CD4-positive, CD25-positive, alpha-beta regulatory T cell (primary cell): ENCODE results near the gene XPR1. TPM values are rescaled to one million over a fixed set of nuclear protein-coding genes. Genes with fewer than 3 reads are reported as not detected.
A peak's percentile ranks its signal among the peaks of the same experiment; 100 is the strongest.

Experiments used
- ATAC-seq, 2 donors: fragments of 150-1000 bp; cut with Tn5 transposase; one replicate each; pipeline ENCODE4 v1.10.0; 2021; ENCODE audit warnings: low read depth in 2 of 2, moderate number of reproducible peaks in 2 of 2, moderate library complexity in 1 of 2
- DNase-seq, 3 donors: peaks; one replicate each; pipeline versions ENCODE4 v3.0.0 to v3.0.0-alpha.2; 2012 to 2022; ENCODE audit warnings: mixed read lengths in 1 of 3
- H3K27ac ChIP-seq: one replicate; pipeline ENCODE4 v1.7.0; 2013; ENCODE audit warnings: mild to moderate bottlenecking, low read length; ENCODE audit not compliant: insufficient read depth, poor library complexity, severe bottlenecking
- H3K27me3 ChIP-seq: one replicate; pipeline ENCODE4 v1.7.0; 2013; ENCODE audit warnings: low read length; ENCODE audit not compliant: control insufficient read depth, insufficient read depth
- H3K36me3 ChIP-seq: one replicate; pipeline ENCODE4 v1.7.0; 2013; ENCODE audit warnings: mild to moderate bottlenecking, low read length, moderate library complexity; ENCODE audit not compliant: control insufficient read depth, insufficient read depth
- H3K4me1 ChIP-seq: 2 replicates; pipeline ENCODE4 v1.7.0; 2013; ENCODE audit warnings: mild to moderate bottlenecking, low read length; ENCODE audit not compliant: insufficient read depth, control insufficient read depth, poor library complexity, severe bottlenecking
- H3K4me3 ChIP-seq: one replicate; pipeline ENCODE4 v1.7.0; 2013; ENCODE audit warnings: low read depth, mild to moderate bottlenecking, low read length, moderate library complexity
- H3K9me3 ChIP-seq, 2 experiments: 1 replicate in 1 of 2; 2 replicates in 1 of 2; pipeline ENCODE4 v1.7.0; 2013; ENCODE audit warnings: low read length in 2 of 2, mild to moderate bottlenecking in 1 of 2, moderate library complexity in 1 of 2; ENCODE audit not compliant: control insufficient read depth in 2 of 2
- H3K27ac Mint-ChIP-seq, 3 donors: one replicate each; pipeline ENCODE4 v1.8.0; 2020 to 2022; ENCODE audit warnings: mild to moderate bottlenecking in 3 of 3, mixed read lengths in 3 of 3, moderate library complexity in 2 of 3
- H3K27me3 Mint-ChIP-seq: one replicate; pipeline ENCODE4 v1.8.0; 2022; ENCODE audit warnings: mild to moderate bottlenecking, mixed read lengths
- H3K36me3 Mint-ChIP-seq: one replicate; pipeline ENCODE4 v1.8.0; 2020; ENCODE audit warnings: mixed read lengths
- H3K4me1 Mint-ChIP-seq, 4 donors: one replicate each; pipeline ENCODE4 v1.8.0; 2020 to 2022; ENCODE audit warnings: mixed read lengths in 4 of 4, mild to moderate bottlenecking in 1 of 4
- H3K4me3 Mint-ChIP-seq, 4 donors: one replicate each; pipeline ENCODE4 v1.8.0; 2020 to 2022; ENCODE audit warnings: mild to moderate bottlenecking in 4 of 4, mixed read lengths in 4 of 4, moderate library complexity in 3 of 4
- H3K9me3 Mint-ChIP-seq, 7 donors: one replicate each; pipeline ENCODE4 v1.8.0; 2020 to 2022; ENCODE audit warnings: mixed read lengths in 7 of 7, mild to moderate bottlenecking in 3 of 7, moderate library complexity in 2 of 7
- polyA plus RNA-seq, 4 donors: library from polyadenylated mRNA; unstranded; fragments of 300-500 nt; fragmentation: Illumina TruSeq; gene quantifications; one replicate each; pipeline ENCODE4 v1.2.3, GENCODE V29; 2021
- total RNA-seq: library from RNA; stranded (reverse); gene quantifications from one replicate; pipeline ENCODE4 v1.2.3, GENCODE V29; 2022

Gene XPR1
- total and polyA plus RNA-seq, 5 donors from 2014 or later: 6.4 to 24.2 (median 11.1) TPM

DNA sequence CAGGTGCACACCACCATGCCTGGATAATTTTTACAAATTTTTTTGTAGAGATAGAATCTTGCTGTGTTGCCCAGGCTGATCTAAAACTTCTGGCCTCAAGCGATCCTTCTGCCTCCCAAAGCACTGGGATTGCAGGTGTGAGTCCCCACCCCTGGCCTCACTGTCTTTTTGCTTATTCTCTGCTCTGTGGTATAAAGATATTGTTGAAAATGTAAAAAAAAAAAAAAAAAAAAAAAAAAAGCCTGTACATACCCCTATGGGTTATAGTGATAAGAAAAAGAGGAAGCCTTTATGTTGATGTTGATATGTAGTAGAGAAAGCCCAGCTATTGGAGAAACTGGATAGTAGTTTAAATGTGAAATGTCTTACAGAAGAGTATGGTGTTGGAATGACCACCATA lies 125.8 kb downstream of the XPR1 start:
- no peak overlapping the region for H3K27ac Mint-ChIP-seq
- ATAC-seq (no peak), DNase-seq (no peak)
- H3K9me3 ChIP-seq: no peaks in the 10 kb centered on the region
- H3K4me1 Mint-ChIP-seq: peaks cover 0 to 7% (median under 1%) of the 10 kb centered on the region in 4 donors
- no peaks in the 10 kb centered on the region for H3K36me3 ChIP-seq
- no peak overlapping the region for H3K4me3 ChIP-seq
- H3K9me3 Mint-ChIP-seq: peaks cover 0 to 4% (median 0%) of the 10 kb centered on the region in 7 donors
- H3K27me3 ChIP-seq: no peaks in the 10 kb centered on the region
- H3K27ac ChIP-seq: no peak overlapping the region
- no peaks in the 10 kb centered on the region for H3K27me3 Mint-ChIP-seq
- no peak overlapping the region for H3K4me3 Mint-ChIP-seq
- peaks cover 4% of the 10 kb centered on the region for H3K36me3 Mint-ChIP-seq
- no peaks in the 10 kb centered on the region for H3K4me1 ChIP-seq

DNA sequence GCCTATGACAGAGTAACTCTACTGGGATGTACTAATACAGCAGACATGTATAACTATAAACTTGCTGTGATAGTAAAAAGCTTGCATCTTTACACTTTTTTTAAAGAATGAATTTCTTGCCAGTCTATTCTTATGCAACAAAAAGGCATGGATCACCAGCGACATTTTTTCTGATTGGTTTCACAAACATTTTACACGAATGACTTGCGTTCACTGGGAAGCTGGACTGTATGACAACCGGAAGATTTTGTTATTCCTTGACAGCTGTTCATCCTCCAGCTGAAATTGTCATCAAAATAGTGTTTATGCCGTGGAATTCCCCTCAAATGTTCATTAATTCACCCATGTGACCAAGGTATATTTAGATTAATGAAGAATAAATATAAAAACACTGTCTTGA lies 131.0 kb downstream of the XPR1 start:
- Histone ChIP-seq H3K27me3 (no peaks in the 10 kb centered on the region), H3K27ac (no peak overlapping the region), H3K36me3 (no peaks in the 10 kb centered on the region), H3K9me3 (no peaks in the 10 kb centered on the region), H3K4me3 (no peak overlapping the region), H3K4me1 (no peaks in the 10 kb centered on the region)
- ATAC-seq: no peak
- Mint-ChIP-seq H3K4me3 (no peak overlapping the region), H3K36me3 (peaks cover 5% of the 10 kb centered on the region), H3K27me3 (no peaks in the 10 kb centered on the region), H3K4me1 (peaks cover 3 to 9% (median 5%) of the 10 kb centered on the region in 4 donors), H3K9me3 (peaks cover 0 to 3% (median 0%) of the 10 kb centered on the region in 7 donors), H3K27ac (no peak overlapping the region)
- no peak for DNase-seq

GRCh38 chr1:180765151-180765550 lies 133.3 kb downstream of the XPR1 start:
- no peaks in the 10 kb centered on the region for H3K9me3 ChIP-seq
- H3K27me3 ChIP-seq: no peaks in the 10 kb centered on the region
- no peak overlapping the region for H3K4me3 ChIP-seq
- Mint-ChIP-seq H3K9me3 (peaks cover 0 to 6% (median 0%) of the 10 kb centered on the region in 7 donors), H3K4me3 (no peak overlapping the region), H3K27me3 (no peaks in the 10 kb centered on the region), H3K36me3 (peaks cover 10% of the 10 kb centered on the region), H3K27ac (peak overlapping the region in 1 of 3 donors; percentile 45), H3K4me1 (peaks cover 4 to 18% (median 12%) of the 10 kb centered on the region in 4 donors)
- H3K4me1 ChIP-seq: no peaks in the 10 kb centered on the region
- no peak overlapping the region for H3K27ac ChIP-seq
- ATAC-seq: no peak
- no peak for DNase-seq
- no peaks in the 10 kb centered on the region for H3K36me3 ChIP-seq

DNA sequence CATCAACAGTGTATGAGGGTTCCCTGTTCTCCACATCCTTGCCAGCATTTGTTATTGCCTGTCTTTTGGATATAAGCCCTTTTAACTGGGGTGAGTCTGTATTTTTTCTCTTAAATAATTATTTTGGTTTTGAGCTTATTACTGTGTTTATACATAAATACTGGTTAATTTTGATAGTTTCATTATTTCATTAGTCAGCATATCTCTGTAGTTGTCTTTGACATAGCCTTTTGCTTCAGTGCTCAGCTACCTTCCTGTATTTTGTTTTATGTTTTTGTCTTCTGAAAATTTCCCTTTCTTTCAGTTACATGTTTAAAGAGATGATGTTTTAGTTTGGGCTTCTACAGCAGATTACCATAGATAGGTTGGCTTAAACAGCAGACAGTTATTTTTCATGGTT lies 138.1 kb downstream of the XPR1 start:
- Mint-ChIP-seq H3K27ac (peak overlapping the region in 1 of 3 donors; percentile 54), H3K36me3 (peaks cover 21% of the 10 kb centered on the region), H3K27me3 (no peaks in the 10 kb centered on the region), H3K4me3 (no peak overlapping the region), H3K4me1 (peaks cover 0 to 35% (median 27%) of the 10 kb centered on the region in 4 donors), H3K9me3 (peaks cover 0 to 3% (median 0%) of the 10 kb centered on the region in 7 donors)
- Histone ChIP-seq H3K36me3 (no peaks in the 10 kb centered on the region), H3K27me3 (no peaks in the 10 kb centered on the region), H3K4me1 (no peaks in the 10 kb centered on the region), H3K27ac (no peak overlapping the region), H3K4me3 (no peak overlapping the region), H3K9me3 (no peaks in the 10 kb centered on the region)
- ATAC-seq (no peak), DNase-seq (no peak)

GRCh38 chr1:180773210-180773865 lies 141.5 kb downstream of the XPR1 start:
- Mint-ChIP-seq H3K9me3 (peaks cover 0 to 3% (median 0%) of the 10 kb centered on the region in 7 donors), H3K27me3 (no peaks in the 10 kb centered on the region), H3K4me3 (no peak overlapping the region), H3K4me1 (peaks cover 0 to 38% (median 24%) of the 10 kb centered on the region in 4 donors), H3K36me3 (peaks cover 16% of the 10 kb centered on the region), H3K27ac (peak overlapping the region in 1 of 3 donors; percentile 15)
- no peaks in the 10 kb centered on the region for H3K9me3 ChIP-seq
- no peak overlapping the region for H3K27ac ChIP-seq
- DNase-seq (no peak), ATAC-seq (no peak)
- H3K4me1 ChIP-seq: no peaks in the 10 kb centered on the region
- H3K4me3 ChIP-seq: no peak overlapping the region
- H3K36me3 ChIP-seq: no peaks in the 10 kb centered on the region
- H3K27me3 ChIP-seq: no peaks in the 10 kb centered on the region

DNA sequence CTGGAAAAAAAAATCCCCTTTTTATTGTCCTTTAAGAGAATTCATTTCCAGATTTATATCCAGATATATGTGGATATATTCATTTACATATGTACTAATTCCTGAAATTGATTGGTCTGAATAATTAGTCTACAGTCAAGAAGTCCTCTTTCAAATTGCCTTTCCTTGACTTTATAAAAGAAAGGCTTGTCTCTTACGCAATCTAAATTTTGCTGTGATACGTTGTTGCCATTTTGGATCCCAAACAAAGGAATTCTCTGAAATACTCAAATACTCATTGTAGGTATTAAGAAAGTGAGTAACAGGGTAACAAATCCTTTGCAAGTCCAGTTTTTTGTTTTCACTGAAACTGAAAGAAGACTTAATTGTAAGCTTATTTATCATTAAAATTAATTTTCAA lies 144.0 kb downstream of the XPR1 start:
- H3K27ac Mint-ChIP-seq: no peak overlapping the region
- Histone ChIP-seq H3K27ac (no peak overlapping the region), H3K36me3 (no peaks in the 10 kb centered on the region), H3K9me3 (no peaks in the 10 kb centered on the region), H3K27me3 (no peaks in the 10 kb centered on the region), H3K4me3 (no peak overlapping the region), H3K4me1 (no peaks in the 10 kb centered on the region)
- H3K36me3 Mint-ChIP-seq: peaks cover 9% of the 10 kb centered on the region
- H3K27me3 Mint-ChIP-seq: no peaks in the 10 kb centered on the region
- H3K4me1 Mint-ChIP-seq: peaks cover 5 to 39% (median 23%) of the 10 kb centered on the region in 4 donors
- ATAC-seq (no peak), DNase-seq (no peak)
- H3K9me3 Mint-ChIP-seq: no peaks in the 10 kb centered on the region
- no peak overlapping the region for H3K4me3 Mint-ChIP-seq

GRCh38 chr1:180777072-180777689 lies 145.4 kb downstream of the XPR1 start:
- Histone ChIP-seq H3K4me1 (no peaks in the 10 kb centered on the region), H3K27me3 (no peaks in the 10 kb centered on the region), H3K36me3 (no peaks in the 10 kb centered on the region), H3K9me3 (no peaks in the 10 kb centered on the region), H3K4me3 (no peak overlapping the region), H3K27ac (no peak overlapping the region)
- Mint-ChIP-seq H3K9me3 (no peaks in the 10 kb centered on the region), H3K27ac (peak overlapping the region in 2 of 3 donors; percentile 1 to 21), H3K36me3 (no peaks in the 10 kb centered on the region), H3K4me3 (no peak overlapping the region), H3K4me1 (peaks cover 5 to 32% (median 20%) of the 10 kb centered on the region in 4 donors), H3K27me3 (no peaks in the 10 kb centered on the region)
- no peak for ATAC-seq
- DNase-seq: no peak
